Lower leg skin (tissue), 4 donors: ENCODE results near the gene KDM6A. TPM values are rescaled to one million over a fixed set of nuclear protein-coding genes. Genes with fewer than 3 reads are reported as not detected.

ENCODE experiments used
- DNase-seq, 2 donors: peaks; one replicate each; pipeline ENCODE4 v3.0.0-alpha.2; 2019; ENCODE audit warnings: low spot score in 2 of 2
- H3K4me3 ChIP-seq: fragments of 200-600 bp; sonication (generic); 2 replicates; pipeline ENCODE4 v1.5.1; 2017; ENCODE audit warnings: mild to moderate bottlenecking, low read depth; ENCODE audit not compliant: poor library complexity, severe bottlenecking
- POLR2A ChIP-seq, 2 donors: fragments of 450-650 bp; IDR thresholded peaks; one replicate each; pipeline ENCODE4 v1.6.1; 2016 to 2017; ENCODE audit warnings: antibody characterized with exemption in 2 of 2, mild to moderate bottlenecking in 1 of 2, moderate library complexity in 1 of 2
- WGBS, 2 donors: methylation state at CpG; one replicate each; pipeline ENCODE4 v1.1.5; 2018; 5-methylcytosine and 5-hydroxymethylcytosine counted together
- intact Hi-C: fragments of 100-400 bp; cut with DNase I; formaldehyde crosslinking; loops from one replicate; pipeline ENCODE4 v1.15.0; 2023; ENCODE audit warnings: low total_unique reads
- total RNA-seq, 4 donors: library from RNA; depleted of rRNA; stranded (reverse); fragments of >200 nt; gene quantifications; one replicate each; pipeline ENCODE4 v1.1.0, GENCODE V29; 2016
- TF ChIP-seq, protein P1 (sequence below), 3 donors: fragments of 450-650 bp; IDR thresholded peaks; one replicate each; pipeline ENCODE4 v1.5.1; 2016; ENCODE audit warnings: antibody characterized with exemption in 3 of 3, mild to moderate bottlenecking in 3 of 3, moderate library complexity in 2 of 3

KDM6A gene
- total RNA-seq, 4 donors from 2014 or later = 30.3 to 88.2 (median 43.7) TPM

DNA sequence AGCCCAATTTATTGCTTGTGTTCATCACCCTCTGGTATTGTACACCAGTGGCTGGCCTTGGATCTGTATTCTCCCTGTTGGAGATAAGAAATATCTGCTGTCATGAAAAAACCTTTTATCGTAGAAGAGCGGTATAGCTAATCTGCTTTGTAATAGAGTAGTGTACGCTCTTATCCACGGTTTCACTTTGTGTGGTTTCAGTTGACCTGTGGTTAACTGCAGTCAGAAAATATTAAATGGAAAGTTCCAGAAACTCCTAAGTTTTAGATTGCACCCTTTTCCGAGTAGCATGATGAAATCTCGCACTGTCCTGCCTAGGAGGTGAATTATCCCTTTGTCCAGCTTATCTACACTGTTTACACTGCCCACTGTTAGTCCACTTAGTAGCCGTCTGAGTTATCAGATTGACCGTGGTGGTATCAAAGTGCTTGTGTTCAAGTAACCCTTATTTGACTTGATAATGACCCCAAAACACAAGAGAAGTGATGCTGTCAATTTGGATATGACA, 42.4 kb downstream of the KDM6A start:
- H3K4me3 ChIP-seq = no peak overlapping the region
- TF ChIP-seq, protein P1, sequence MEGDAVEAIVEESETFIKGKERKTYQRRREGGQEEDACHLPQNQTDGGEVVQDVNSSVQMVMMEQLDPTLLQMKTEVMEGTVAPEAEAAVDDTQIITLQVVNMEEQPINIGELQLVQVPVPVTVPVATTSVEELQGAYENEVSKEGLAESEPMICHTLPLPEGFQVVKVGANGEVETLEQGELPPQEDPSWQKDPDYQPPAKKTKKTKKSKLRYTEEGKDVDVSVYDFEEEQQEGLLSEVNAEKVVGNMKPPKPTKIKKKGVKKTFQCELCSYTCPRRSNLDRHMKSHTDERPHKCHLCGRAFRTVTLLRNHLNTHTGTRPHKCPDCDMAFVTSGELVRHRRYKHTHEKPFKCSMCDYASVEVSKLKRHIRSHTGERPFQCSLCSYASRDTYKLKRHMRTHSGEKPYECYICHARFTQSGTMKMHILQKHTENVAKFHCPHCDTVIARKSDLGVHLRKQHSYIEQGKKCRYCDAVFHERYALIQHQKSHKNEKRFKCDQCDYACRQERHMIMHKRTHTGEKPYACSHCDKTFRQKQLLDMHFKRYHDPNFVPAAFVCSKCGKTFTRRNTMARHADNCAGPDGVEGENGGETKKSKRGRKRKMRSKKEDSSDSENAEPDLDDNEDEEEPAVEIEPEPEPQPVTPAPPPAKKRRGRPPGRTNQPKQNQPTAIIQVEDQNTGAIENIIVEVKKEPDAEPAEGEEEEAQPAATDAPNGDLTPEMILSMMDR (IDR thresholded peaks at IDR 0.05) = no peak
- TF ChIP-seq POLR2A (IDR thresholded peaks at IDR 0.05) = no peak
- 87 to 88% methylated on average over 8 of the region's 8 CpGs for WGBS, 2 donors
- no peak for DNase-seq
- intact Hi-C loops = no loop called here

DNA sequence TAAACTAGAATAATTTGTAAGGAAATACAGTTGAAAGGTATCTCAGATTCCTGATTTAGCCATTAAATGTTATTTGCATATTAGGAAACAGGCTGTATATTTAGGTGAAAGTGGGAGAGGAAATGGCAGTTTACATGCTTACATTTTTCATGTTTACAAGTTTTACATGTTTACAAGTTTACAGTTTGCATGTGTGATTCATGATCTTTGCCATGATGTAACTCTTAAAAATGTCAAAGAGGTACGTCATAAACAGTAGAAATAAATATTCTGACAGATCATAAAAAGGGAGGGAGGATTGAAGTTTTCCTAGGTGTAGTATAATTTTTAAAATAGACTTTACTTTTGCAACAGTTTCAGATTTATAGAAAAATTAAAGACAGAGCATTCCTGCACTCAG, 45.7 kb downstream of the KDM6A start:
- intact Hi-C loops = no loop called here
- WGBS, 2 donors = 24 to 37% methylated on average over 1 of the region's 1 CpG
- no peak overlapping the region for H3K4me3 ChIP-seq
- DNase-seq = no peak
- TF ChIP-seq, protein P1 (IDR thresholded peaks at IDR 0.05) = no peak
- no peak for TF ChIP-seq POLR2A (IDR thresholded peaks at IDR 0.05)

DNA sequence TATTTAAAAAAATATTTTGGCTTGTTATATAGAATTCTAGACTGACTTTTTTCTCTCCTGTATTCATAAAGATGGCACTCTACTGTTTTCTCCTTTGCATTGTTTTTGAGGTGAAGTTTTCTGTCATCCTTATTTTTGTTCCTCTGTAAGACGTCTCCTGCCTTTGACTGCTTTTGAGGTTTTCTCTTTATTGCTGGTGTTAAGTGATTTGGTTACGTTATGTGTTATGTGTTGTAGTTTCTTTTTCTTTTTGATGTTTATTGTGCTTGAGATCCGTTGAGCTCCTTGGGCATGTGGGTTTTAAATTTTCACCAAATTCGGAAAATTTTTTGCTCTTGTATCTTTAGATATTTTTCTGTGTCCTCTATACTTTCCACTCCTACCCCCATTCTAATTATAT, 50.0 kb downstream of the KDM6A start:
- DNase-seq = no peak
- 86 to 91% methylated on average over 4 of the region's 4 CpGs for WGBS, 2 donors
- no peak for TF ChIP-seq POLR2A (IDR thresholded peaks at IDR 0.05)
- TF ChIP-seq, protein P1 (IDR thresholded peaks at IDR 0.05) = no peak
- intact Hi-C loops = no loop called here
- no peak overlapping the region for H3K4me3 ChIP-seq

- 89 to 90% methylated on average over 1 of the region's 1 CpG for WGBS, 2 donors
- DNase-seq = no peak
- intact Hi-C loops = no loop called here
- TF ChIP-seq, protein P1 (IDR thresholded peaks at IDR 0.05) = no peak
- TF ChIP-seq POLR2A (IDR thresholded peaks at IDR 0.05) = no peak
- no peak overlapping the region for H3K4me3 ChIP-seq
Observed at GRCh38 chrX:44927398-44927797, 54.4 kb downstream of the KDM6A start.

- no peak overlapping the region for H3K4me3 ChIP-seq
- TF ChIP-seq, protein P1 (IDR thresholded peaks at IDR 0.05) = no peak
- TF ChIP-seq POLR2A (IDR thresholded peaks at IDR 0.05) = no peak
- no peak for DNase-seq
- intact Hi-C loops = no loop called here
- WGBS, 2 donors = 81 to 93% methylated on average over 4 of the region's 4 CpGs
Observed at GRCh38 chrX:44931441-44931973, 58.5 kb downstream of the KDM6A start.

DNA sequence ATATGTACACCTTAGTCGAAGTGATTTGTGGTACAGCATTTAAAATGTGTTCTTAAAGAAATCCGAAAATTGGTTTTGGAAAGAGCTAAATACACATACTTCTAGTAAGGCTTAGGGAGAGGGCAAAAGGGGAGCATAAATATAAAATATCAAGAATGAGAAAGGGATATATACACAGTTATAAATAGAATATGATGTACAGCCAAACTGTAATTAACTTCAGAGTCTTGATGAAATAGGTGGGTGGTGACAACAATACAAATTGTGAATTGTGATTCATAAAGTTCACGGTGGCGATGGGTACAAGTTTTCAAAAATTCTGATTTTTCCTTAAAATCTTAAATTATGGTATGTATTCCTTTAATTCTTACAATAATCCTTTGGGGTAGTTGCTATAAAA, 62.2 kb downstream of the KDM6A start:
- DNase-seq = no peak
- intact Hi-C loops = no loop called here
- TF ChIP-seq, protein P1 (IDR thresholded peaks at IDR 0.05) = no peak
- WGBS, 2 donors = 73 to 89% methylated on average over 4 of the region's 4 CpGs
- H3K4me3 ChIP-seq = no peak overlapping the region
